ENCODE measurements around the gene CAPN8.

DNA sequence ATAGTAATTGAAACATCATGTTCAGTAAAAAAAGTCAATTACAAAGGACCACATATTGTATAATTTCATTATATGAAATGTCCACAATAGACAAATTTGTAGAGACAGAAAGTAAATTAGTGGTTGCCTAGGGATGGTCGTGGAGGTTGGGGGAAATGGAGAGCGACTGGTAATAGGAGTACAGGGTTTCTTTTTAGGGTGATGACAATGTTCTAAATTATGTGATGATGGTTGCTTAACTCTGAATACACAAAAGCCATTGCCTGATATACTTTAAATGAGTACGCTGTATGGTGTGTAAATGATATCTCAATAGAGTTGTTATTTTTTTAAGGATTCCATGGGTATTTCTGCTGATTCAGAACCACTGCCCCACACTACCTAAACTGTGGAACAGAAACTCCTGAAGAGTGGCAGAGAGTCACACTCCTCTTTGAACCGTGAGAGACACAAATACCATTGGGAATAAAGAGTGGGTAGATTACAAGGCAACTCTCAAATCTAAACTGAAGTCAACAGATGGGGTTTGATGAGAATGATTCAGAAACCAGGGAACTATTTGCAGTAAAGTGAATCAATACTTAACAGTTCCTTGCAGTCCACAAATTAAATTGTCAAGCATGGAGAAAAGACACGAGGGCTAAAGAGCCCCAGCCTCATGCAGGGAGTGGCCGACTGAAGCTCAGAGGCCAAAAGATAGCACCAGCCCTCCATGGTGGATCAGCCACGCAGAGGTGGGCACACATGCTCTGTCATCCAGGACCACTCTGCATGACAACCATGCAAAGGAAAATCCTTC, 118.0 kb downstream of the CAPN8 start:
- TF ChIP-seq CTCF (IDR thresholded peaks at IDR 0.05) (no peak), POLR2A (IDR thresholded peaks at IDR 0.05) (no peak)
